HG03442 (cell line): ENCODE measurements around the gene DNMT3A.

Experiments used
- ATAC-seq: cut with Tn5 transposase; IDR thresholded peaks from one replicate; pipeline ENCODE4 v1.9.1; 2021; ENCODE audit warnings: mild to moderate bottlenecking, moderate library complexity; ENCODE audit not compliant: unreplicated experiment

The DNMT3A gene

GRCh38 chr2:25347205-25347815, 5.6 kb upstream of the DNMT3A start:
- no peak for ATAC-seq

GRCh38 chr2:25343187-25343825, 1.6 kb upstream of the DNMT3A start:
- no peak for ATAC-seq

DNA sequence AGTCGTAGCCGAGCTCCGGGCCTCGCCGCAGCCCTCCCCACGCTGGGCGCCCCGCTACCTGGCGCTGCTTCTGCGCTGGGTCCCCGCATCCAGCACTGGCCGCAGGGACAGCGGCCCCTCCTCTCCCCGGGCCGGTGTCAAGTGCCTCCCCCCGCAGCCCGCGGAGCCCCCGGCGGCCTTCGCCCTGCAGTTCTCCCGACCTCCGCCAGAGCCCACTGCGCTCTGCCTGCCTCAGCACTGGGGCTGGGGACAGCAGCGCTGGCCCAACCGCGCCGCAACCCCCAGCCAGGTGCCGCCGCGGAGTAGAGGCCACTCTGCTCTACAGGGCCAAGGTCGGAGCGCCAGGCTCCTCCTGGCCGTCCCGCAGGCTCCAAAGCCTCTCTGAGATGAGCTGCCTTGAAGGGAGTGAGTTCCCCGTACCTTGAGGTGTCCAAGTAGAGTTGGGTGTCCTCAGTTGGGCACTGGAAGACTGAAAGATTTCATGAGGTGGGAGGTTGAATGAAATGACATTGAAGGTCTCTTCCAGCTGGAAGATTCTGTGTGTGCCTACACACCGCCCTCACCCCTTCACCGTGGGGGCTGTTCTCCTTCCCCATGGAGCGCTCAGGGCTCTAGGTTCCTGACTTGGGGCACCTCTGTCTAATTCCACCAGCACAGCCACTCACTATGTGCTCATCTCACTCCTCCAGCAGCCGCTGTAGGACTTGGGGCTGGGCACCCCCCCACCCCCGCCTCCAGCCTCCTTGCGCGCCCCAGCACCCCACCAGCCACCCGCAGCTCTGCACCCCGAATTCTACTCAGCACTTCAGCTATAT, 854 bp upstream of the DNMT3A start:
- peak; percentile 70 for ATAC-seq

- ATAC-seq: peak; percentile 24
These were observed 556 bp downstream of the DNMT3A start for GRCh38 chr2:25341011-25341727.

GRCh38 chr2:25340181-25340921, 1.4 kb downstream of the DNMT3A start:
- no peak for ATAC-seq

DNA sequence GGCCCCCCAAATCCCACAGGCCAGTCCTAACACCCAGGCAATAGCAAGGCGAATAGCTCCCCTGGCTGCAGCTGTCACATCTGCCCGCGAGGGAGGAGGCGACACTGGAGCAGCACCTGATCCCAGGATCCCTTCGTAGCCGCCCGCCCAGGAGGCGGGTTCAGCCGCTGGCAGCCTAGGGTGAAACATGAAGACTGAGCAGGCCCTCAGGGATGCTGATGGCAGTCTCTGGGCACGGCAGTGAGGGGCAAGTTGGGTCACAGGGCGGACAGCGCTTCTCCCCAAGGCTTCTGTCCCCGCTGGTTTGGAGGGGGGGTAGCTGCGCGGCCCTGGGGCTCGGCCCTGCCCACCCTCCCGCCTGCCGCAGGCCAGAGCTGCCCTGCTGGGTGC, 1.9 kb downstream of the DNMT3A start:
- ATAC-seq: no peak

GRCh38 chr2:25339211-25339674, 2.5 kb downstream of the DNMT3A start:
- ATAC-seq: no peak

GRCh38 chr2:25338401-25338800, 3.3 kb downstream of the DNMT3A start:
- ATAC-seq: no peak

DNA sequence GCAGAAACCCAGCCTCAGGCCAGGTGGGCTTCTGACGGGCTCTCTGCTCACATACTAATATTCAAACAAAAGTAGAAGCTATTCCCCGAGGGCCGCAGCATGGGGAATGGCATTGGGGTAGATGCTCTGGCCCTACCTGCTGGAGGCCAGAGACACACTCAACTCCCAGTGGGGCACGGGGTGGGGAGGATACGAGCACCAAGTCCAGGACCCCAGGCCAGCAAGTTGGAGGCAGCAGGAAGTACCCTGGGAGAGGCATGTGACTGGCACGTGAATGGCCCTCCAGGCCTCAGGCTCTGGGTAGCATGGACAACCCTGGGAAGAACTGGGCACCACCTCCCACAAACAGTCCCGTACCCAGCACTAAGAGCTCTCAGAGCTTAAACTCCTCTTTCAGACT, 3.8 kb downstream of the DNMT3A start:
- no peak for ATAC-seq

- no peak for ATAC-seq
These were observed 4.4 kb downstream of the DNMT3A start for GRCh38 chr2:25337276-25337675.

GRCh38 chr2:25336383-25336841, 5.3 kb downstream of the DNMT3A start:
- no peak for ATAC-seq

- ATAC-seq: no peak
These were observed 5.8 kb downstream of the DNMT3A start for GRCh38 chr2:25335971-25336370.

DNA sequence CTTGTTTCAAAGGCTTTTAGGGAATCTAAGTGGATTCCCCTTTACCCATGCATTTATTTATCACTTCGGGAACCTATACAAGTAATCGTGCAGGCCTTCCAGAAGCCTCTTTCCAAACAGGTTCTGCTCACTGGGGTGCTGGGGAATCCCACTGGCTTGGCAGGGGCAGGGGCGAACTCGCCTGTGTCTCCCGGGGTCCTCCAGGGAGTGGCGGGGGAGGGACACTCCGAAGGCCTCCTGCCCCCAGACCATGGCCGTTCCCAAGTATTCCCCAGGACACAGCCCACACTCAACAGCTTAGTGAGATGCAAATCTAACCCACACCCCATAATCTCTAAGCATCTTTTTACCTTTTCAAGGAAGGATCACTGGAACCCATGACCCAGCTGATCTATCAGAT, 6.5 kb downstream of the DNMT3A start:
- ATAC-seq: no peak

- no peak for ATAC-seq
These were observed 7.2 kb downstream of the DNMT3A start for GRCh38 chr2:25334482-25334881.

DNA sequence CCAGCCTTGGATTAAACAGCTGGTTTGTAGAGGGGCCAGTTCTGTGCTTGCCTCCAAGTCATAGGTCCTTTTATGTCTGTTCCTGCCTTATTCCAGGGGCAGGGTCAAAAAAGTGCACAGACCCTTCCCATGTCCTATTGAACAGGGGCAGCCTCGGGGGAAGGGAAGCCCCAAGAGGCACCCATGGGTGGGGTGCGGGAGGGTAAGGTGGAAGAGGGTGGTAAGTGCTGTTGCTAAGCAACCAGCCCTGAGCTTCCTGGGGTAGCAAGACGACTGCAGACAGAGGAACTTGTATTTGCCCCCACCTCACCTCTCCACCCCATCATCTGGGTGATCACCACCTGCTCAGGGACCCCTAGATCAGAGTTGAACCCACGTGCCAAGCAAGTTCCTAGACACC, 7.7 kb downstream of the DNMT3A start:
- no peak for ATAC-seq

- ATAC-seq: no peak
These were observed 9.2 kb downstream of the DNMT3A start for GRCh38 chr2:25332571-25332970.

DNA sequence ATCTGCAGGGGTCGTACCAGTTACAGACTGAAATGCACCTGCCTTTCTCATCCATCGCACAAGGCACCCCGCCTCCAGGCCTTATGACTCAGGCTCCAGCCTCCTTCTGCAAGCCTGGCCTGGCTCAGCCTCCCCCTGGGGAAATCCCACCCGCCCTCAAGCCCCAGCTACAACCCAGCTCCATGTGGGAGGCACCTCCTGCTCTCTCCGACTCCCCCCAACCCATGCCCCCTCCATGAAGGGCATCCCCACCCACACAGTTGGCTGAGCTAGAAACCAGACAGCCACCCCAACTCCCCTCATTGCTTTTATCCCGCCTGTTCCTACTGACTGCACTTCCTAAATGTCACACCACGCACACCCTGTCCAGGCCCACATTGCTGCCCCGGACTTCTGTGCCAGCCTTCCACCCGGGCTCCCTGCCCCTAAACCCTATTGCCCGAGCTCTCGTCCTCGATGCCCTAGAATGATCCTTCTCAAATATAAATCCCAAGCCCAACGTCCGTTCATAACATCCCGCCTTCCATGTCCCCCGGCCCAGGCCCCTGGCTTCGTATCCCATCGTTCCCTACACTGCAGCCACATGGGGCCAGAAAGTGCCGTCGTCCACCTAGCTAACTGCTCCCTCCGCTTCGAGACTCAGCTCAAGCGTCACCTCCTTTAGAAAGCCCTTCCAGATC, 9.9 kb downstream of the DNMT3A start:
- ATAC-seq: no peak

DNA sequence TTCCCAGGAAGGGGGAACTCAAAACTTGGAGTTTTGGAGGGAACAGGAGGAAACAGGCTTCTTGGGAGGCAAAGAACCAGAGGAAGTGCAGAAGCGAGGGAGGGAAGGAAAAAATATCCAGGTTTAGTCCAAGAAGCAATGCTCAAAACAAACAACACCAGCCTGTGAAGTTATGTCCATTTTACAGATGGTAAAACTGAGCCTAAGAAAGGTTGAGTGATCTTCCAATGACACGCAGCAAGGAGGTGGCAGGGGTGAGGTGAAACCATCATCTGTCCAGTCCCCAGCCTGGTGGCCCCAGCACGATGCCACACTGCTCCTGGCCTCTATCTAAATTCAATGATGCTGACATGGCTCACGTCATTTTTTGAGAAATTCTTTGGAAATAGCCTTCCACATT, 10.8 kb downstream of the DNMT3A start:
- ATAC-seq: no peak

DNA sequence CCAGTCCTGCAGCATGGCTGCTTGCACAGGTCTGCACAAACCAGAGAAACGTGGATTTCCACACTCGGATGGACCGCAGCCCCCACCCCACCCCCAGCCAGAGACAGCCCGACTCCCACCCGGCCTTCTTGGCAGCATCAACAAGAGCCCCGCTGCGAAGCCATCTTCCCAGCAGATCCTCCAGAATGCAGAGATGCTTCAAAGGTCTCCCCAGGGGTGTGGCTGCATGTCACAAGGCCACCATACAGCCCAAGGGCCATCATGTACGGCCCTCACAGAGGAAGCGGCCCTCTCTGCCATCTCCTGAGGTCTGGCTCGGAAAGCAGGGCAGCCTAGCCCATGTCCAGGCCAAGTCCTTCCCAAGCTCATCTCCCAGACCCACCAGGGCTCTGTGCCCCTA, 11.5 kb downstream of the DNMT3A start:
- ATAC-seq: no peak
